ENCODE results near the gene GRK5.
"Not testable (repeated sequence)": the region's sequence is repeated elsewhere in the genome, so short reads cannot be mapped to it uniquely, and the experiment has no call there.

GRK5 gene

GRCh38 chr10:119459681-119460340 lies 252.4 kb downstream of the GRK5 start:
- DNase-seq (ENCODE audit: low read depth) = no peak

GRCh38 chr10:119460369-119461195 lies 253.2 kb downstream of the GRK5 start:
- no peak for DNase-seq (ENCODE audit: low read depth)

- no peak for DNase-seq (ENCODE audit: low read depth)
Observed at GRCh38 chr10:119461380-119461779, 254.0 kb downstream of the GRK5 start.

GRCh38 chr10:119461923-119462322 lies 254.6 kb downstream of the GRK5 start:
- no peak for DNase-seq (ENCODE audit: low read depth)

GRCh38 chr10:119462773-119463172 lies 255.4 kb downstream of the GRK5 start:
- DNase-seq (ENCODE audit: low read depth) = no peak

- DNase-seq (ENCODE audit: low read depth) = not testable (repeated sequence)
Observed at GRCh38 chr10:119463195-119463594, 255.8 kb downstream of the GRK5 start.

GRCh38 chr10:119465085-119465484 lies 257.7 kb downstream of the GRK5 start:
- DNase-seq (ENCODE audit: low read depth) = no peak

- no peak for DNase-seq (ENCODE audit: low read depth)
Observed at GRCh38 chr10:119466076-119466475, 258.7 kb downstream of the GRK5 start.

- DNase-seq (ENCODE audit: low read depth) = peak; percentile 29
Observed at GRCh38 chr10:119466655-119467054, 259.3 kb downstream of the GRK5 start.

GRCh38 chr10:119468542-119469324 lies 261.4 kb downstream of the GRK5 start:
- no peak for DNase-seq (ENCODE audit: low read depth)

- DNase-seq (ENCODE audit: low read depth) = no peak
Observed at GRCh38 chr10:119469325-119469707, 261.9 kb downstream of the GRK5 start.

- DNase-seq (ENCODE audit: low read depth) = no peak
Observed at GRCh38 chr10:119469846-119470245, 262.5 kb downstream of the GRK5 start.

- DNase-seq (ENCODE audit: low read depth) = no peak
Observed at GRCh38 chr10:119470920-119471702, 263.7 kb downstream of the GRK5 start.

- no peak for DNase-seq (ENCODE audit: low read depth)
Observed at GRCh38 chr10:119473771-119474170, 266.4 kb downstream of the GRK5 start.

GRCh38 chr10:119474606-119475005 lies 267.2 kb downstream of the GRK5 start:
- DNase-seq (ENCODE audit: low read depth) = no peak

- DNase-seq (ENCODE audit: low read depth) = no peak
Observed at GRCh38 chr10:119477444-119477843, 270.1 kb downstream of the GRK5 start.

- no peak for DNase-seq (ENCODE audit: low read depth)
Observed at GRCh38 chr10:119478111-119478802, 270.9 kb downstream of the GRK5 start.

- peak; percentile 18 for DNase-seq (ENCODE audit: low read depth)
Observed at GRCh38 chr10:119478811-119479341, 271.5 kb downstream of the GRK5 start.

GRCh38 chr10:119479532-119479931 lies 272.2 kb downstream of the GRK5 start:
- DNase-seq (ENCODE audit: low read depth) = no peak

GRCh38 chr10:119480667-119481066 lies 273.3 kb downstream of the GRK5 start:
- DNase-seq (ENCODE audit: low read depth) = no peak

Data from ELR (cell line).